Cardiac muscle cell (in vitro differentiated cells and primary cell): ENCODE measurements around the gene KDM3B. TPM values are rescaled to one million over a fixed set of nuclear protein-coding genes. Genes with fewer than 3 reads are reported as not detected.

Experiments
- DNase-seq, 2 donors: peaks; one replicate each; pipeline versions ENCODE4 v3.0.0 to v3.0.0-alpha.2; 2010 to 2017; ENCODE audit warnings: low read depth in 1 of 2, low spot score in 1 of 2
- H3K27ac ChIP-seq: fragments of 200-600 bp; sonication (generic); 2 replicates; pipeline ENCODE4 v1.5.1; 2016
- H3K27me3 ChIP-seq: fragments of 200-600 bp; sonication (generic); 2 replicates; pipeline ENCODE4 v1.6.0; 2016; ENCODE audit warnings: control low read depth
- H3K36me3 ChIP-seq: fragments of 200-600 bp; sonication (generic); 2 replicates; pipeline ENCODE4 v1.5.1; 2016; ENCODE audit warnings: control low read depth
- H3K4me1 ChIP-seq: fragments of 200-600 bp; sonication (generic); 2 replicates; pipeline ENCODE4 v1.8.1; 2017; ENCODE audit warnings: low read depth, mild to moderate bottlenecking, mixed run types
- H3K4me3 ChIP-seq: fragments of 200-600 bp; sonication (generic); 2 replicates; pipeline ENCODE4 v1.5.1; 2016; ENCODE audit warnings: mild to moderate bottlenecking
- H3K9me3 ChIP-seq: fragments of 200-600 bp; sonication (generic); 2 replicates; pipeline ENCODE4 v1.5.1; 2017; ENCODE audit warnings: low read depth, mild to moderate bottlenecking, control low read depth
- polyA plus RNA-seq: library from polyadenylated mRNA; unstranded; fragments of >200 nt; fragmentation: Nextera tagmentation; extraction: Ambion mirVana; gene quantifications from 2 replicates; pipeline ENCODE4 v1.2.1, GENCODE V29; 2016
- total RNA-seq: library from RNA; depleted of rRNA; stranded (reverse); fragments of >200 nt; gene quantifications from 2 replicates; pipeline ENCODE4 v1.2.3, GENCODE V29; 2016
- TF ChIP-seq, protein P1 (sequence below): IDR thresholded peaks from 2 replicates; pipeline ENCODE4 v1.5.1; 2012; ENCODE audit warnings: low read depth, mild to moderate bottlenecking, low read length

KDM3B gene, protein sequence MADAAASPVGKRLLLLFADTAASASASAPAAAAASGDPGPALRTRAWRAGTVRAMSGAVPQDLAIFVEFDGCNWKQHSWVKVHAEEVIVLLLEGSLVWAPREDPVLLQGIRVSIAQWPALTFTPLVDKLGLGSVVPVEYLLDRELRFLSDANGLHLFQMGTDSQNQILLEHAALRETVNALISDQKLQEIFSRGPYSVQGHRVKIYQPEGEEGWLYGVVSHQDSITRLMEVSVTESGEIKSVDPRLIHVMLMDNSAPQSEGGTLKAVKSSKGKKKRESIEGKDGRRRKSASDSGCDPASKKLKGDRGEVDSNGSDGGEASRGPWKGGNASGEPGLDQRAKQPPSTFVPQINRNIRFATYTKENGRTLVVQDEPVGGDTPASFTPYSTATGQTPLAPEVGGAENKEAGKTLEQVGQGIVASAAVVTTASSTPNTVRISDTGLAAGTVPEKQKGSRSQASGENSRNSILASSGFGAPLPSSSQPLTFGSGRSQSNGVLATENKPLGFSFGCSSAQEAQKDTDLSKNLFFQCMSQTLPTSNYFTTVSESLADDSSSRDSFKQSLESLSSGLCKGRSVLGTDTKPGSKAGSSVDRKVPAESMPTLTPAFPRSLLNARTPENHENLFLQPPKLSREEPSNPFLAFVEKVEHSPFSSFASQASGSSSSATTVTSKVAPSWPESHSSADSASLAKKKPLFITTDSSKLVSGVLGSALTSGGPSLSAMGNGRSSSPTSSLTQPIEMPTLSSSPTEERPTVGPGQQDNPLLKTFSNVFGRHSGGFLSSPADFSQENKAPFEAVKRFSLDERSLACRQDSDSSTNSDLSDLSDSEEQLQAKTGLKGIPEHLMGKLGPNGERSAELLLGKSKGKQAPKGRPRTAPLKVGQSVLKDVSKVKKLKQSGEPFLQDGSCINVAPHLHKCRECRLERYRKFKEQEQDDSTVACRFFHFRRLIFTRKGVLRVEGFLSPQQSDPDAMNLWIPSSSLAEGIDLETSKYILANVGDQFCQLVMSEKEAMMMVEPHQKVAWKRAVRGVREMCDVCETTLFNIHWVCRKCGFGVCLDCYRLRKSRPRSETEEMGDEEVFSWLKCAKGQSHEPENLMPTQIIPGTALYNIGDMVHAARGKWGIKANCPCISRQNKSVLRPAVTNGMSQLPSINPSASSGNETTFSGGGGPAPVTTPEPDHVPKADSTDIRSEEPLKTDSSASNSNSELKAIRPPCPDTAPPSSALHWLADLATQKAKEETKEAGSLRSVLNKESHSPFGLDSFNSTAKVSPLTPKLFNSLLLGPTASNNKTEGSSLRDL (N-terminal part only)
- total RNA-seq (69.4 and 99.2 TPM in 2 replicates), polyA plus RNA-seq (36.5 and 58.4 TPM in 2 replicates)

- H3K4me3 ChIP-seq = peak within 1 kb of the TSS; percentile 81
- peak within 1 kb of the TSS; percentile 98 for H3K27ac ChIP-seq
- H3K9me3 ChIP-seq = no peaks in the 10 kb centered on the region
- no peaks in the 10 kb centered on the region for H3K27me3 ChIP-seq
- peak; percentile 88 to 90 for DNase-seq
- H3K36me3 ChIP-seq = peaks cover 5% of the 10 kb centered on the region
- peaks cover 20% of the 10 kb centered on the region for H3K4me1 ChIP-seq
- TF ChIP-seq, protein P1, sequence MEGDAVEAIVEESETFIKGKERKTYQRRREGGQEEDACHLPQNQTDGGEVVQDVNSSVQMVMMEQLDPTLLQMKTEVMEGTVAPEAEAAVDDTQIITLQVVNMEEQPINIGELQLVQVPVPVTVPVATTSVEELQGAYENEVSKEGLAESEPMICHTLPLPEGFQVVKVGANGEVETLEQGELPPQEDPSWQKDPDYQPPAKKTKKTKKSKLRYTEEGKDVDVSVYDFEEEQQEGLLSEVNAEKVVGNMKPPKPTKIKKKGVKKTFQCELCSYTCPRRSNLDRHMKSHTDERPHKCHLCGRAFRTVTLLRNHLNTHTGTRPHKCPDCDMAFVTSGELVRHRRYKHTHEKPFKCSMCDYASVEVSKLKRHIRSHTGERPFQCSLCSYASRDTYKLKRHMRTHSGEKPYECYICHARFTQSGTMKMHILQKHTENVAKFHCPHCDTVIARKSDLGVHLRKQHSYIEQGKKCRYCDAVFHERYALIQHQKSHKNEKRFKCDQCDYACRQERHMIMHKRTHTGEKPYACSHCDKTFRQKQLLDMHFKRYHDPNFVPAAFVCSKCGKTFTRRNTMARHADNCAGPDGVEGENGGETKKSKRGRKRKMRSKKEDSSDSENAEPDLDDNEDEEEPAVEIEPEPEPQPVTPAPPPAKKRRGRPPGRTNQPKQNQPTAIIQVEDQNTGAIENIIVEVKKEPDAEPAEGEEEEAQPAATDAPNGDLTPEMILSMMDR = peak; percentile 100
Observed at GRCh38 chr5:138352071-138352721, at the start of gene KDM3B. Gene KDM3B (plus strand): TSS chr5:138352685. CDS start chr5:138352796, 111 bp downstream.

DNA sequence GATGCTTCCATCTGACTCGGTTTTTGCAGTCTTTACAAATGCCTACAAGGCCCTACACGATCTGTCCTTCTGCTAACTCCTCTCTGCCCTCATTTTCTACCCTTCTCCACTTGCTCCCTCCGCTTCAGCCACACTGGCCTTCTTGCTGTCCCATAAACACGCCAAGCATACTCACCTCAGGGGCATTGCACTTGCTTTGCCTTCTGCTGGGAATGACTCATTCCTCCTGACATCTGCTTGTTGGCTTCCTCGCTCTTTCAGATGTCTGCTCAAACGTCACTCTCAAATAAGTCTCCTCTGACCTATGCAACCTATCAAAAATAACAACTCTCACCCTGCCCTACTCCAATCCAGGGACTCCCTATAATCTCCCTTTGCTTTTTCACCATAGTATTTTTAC, 49.1 kb upstream of the KDM3B start:
- TF ChIP-seq, protein P1 = no peak
- H3K27me3 ChIP-seq = no peaks in the 10 kb centered on the region
- DNase-seq = no peak

GRCh38 chr5:138305797-138306196, 46.7 kb upstream of the KDM3B start:
- Histone ChIP-seq H3K4me3 (no peak overlapping the region), H3K36me3 (no peaks in the 10 kb centered on the region), H3K9me3 (no peaks in the 10 kb centered on the region), H3K27me3 (no peaks in the 10 kb centered on the region), H3K27ac (no peak overlapping the region), H3K4me1 (no peaks in the 10 kb centered on the region)
- TF ChIP-seq, protein P1 = no peak
- no peak for DNase-seq

More for the DNA sequence above, 49.1 kb upstream of the KDM3B start:
- H3K4me1 ChIP-seq = no peaks in the 10 kb centered on the region
- H3K27ac ChIP-seq = no peak overlapping the region
- H3K36me3 ChIP-seq = no peaks in the 10 kb centered on the region
- H3K9me3 ChIP-seq = no peaks in the 10 kb centered on the region
- no peak overlapping the region for H3K4me3 ChIP-seq

DNA sequence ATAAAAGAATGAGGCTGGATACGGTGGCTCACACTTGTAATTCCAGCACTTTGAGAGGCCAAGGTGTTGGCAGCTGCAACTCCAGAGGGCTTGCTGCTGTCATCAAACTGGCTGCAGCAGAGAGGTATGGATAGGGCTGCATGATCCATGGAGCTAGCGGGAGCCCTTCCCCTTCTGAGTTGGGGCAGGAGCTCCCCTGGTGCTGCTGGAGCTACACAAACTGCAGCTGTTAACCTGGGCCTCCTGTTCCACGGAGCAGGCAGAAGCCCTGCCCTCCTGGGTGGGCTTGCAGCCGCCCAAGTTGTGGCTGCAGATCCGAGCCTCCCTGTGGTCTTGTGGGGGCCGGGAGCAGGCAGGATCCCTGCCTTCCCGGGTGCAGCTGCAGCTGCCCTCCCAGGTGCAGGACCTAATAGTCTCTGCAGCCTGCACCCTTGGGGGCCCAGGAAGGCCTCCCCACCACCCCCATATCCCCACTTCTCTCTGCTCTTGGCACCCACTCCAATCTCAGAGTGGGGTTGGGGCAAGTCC, 36.7 kb upstream of the KDM3B start:
- DNase-seq = peak in 1 of 2 donors; percentile 14
- H3K4me3 ChIP-seq = no peak overlapping the region
- TF ChIP-seq, protein P1 = no peak
- H3K27me3 ChIP-seq = no peaks in the 10 kb centered on the region
- H3K27ac ChIP-seq = no peak overlapping the region
- no peaks in the 10 kb centered on the region for H3K9me3 ChIP-seq
- peaks cover 8% of the 10 kb centered on the region for H3K36me3 ChIP-seq
- no peaks in the 10 kb centered on the region for H3K4me1 ChIP-seq
